ENCODE results near the gene PUSL1. TPM values are rescaled to one million over a fixed set of nuclear protein-coding genes. Genes with fewer than 3 reads are reported as not detected.
A peak's percentile ranks its signal among the peaks of the same experiment; 100 is the strongest.

PUSL1 gene
- total RNA-seq, 2 experiments from 2014 or later = 24.0 to 26.2 TPM

DNA sequence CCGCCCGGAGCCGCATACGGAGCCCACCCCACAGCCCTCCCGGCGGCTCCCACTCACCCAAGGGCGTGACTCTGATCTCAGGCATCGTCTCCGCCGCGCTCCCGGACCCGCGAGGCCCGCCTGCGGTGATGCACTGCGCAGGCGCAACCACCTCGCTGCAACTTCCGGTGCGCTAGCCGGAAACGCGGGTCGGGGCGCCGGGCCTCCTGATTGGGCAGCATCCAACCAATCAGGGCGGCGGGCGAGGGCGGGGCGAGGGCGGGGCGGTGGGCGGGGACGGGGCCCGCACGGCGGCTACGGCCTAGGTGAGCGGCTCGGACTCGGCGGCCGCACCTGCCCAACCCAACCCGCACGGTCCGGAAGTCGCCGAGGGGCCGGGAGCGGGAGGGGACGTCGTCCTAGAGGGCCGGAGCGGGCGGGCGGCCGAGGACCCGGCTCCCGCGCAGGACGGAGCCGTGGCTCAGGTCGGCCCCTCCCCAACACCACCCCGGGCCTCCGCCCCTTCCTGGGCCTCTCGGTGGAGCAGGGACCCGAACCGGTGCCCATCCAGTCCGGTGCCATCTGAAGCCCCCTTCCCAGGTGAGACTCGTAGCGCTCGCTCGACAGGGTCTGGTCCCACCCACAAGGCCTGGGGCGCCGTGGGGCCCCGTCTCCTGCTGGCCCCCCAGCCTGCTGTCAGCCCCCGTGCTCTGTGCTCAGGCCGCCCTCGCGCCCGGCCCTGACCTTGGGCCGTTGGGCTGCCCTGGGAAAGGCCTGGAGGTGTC lies 16.3 kb downstream of the PUSL1 start, which contains the start of the genes CPTP and INTS11:
TSS of gene CPTP (plus strand) at position 279 of the 764 bp plus-strand sequence. CDS start 2,109 bp downstream, outside the sequence.
TSS of gene INTS11 (minus strand) at position 137 of the 764 bp plus-strand sequence. CDS start at position 85, 52 bp downstream.
- peak within 1 kb of the TSS; percentile 93 for H3K27ac Mint-ChIP-seq
- ATAC-seq (peak; percentile 88), DNase-seq (peak; percentile 97)
- no peaks in the 10 kb centered on the region for H3K9me3 Mint-ChIP-seq (ENCODE audit: insufficient read depth)
- peaks cover 8% of the 10 kb centered on the region for H3K36me3 Mint-ChIP-seq (ENCODE audit: low read depth)
- peak within 1 kb of the TSS; percentile 87 for H3K4me3 Mint-ChIP-seq
- CTCF ChIA-PET = no interaction called here
- POLR2A ChIA-PET = interaction anchor here (0.6 kb wide), 1 partner anchor 378 kb away, joined by 3 read pairs; no protein-coding TSS in a partner anchor
- peaks cover 38% of the 10 kb centered on the region for H3K4me1 Mint-ChIP-seq (ENCODE audit: low read depth)
- no peaks in the 10 kb centered on the region for H3K27me3 Mint-ChIP-seq (ENCODE audit: low read depth)

DNA sequence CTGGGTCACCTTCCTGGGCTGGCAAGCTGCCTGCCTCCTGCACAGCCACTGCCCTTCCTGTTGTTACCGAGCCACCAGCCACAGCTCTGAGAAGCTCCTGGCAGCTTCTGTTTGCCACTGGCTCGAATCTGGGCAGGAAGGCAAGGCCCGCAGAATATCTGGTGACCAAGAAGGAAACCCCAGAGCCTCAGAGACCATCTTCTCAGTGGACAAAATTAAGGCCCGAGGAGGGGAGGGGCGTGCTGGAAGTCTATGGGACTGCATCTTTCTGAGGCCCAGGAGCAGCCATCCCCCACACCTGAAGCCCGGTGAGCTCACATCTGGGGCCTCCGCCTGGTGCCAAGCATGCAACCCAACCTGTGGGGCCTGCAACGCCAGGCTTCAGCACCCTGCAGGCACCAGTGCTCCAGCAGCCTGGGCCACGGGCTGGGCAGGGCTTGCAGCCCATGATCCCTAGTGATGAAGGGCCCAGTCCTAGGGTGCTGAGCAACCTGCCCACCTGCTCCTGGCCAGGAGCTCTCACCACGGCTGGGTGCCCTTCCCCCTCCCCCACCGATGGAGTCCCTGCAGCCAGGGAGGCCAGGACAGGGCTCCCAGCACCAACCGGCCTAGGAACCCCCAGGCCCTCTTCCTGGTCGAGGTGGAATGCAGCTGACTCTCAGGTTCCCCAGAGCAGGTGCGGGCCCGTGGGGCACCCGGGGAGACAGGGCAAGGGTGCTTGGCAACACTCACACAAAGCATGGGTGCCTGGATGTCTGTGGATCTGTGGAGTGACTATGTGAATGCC lies 17.1 kb downstream of the PUSL1 start:
- Mint-ChIP-seq H3K36me3 (ENCODE audit: low read depth) (peaks cover 11% of the 10 kb centered on the region), H3K27ac (peak overlapping the region; percentile 80), H3K27me3 (ENCODE audit: low read depth) (no peaks in the 10 kb centered on the region), H3K9me3 (ENCODE audit: insufficient read depth) (no peaks in the 10 kb centered on the region), H3K4me3 (peak overlapping the region; percentile 76), H3K4me1 (ENCODE audit: low read depth) (peaks cover 38% of the 10 kb centered on the region)
- POLR2A ChIA-PET = interaction anchor here (0.5 to 0.6 kb wide), 2 partner anchors 47 to 379 kb away, joined by 3 read pairs; no protein-coding TSS in a partner anchor
- CTCF ChIA-PET = no interaction called here
- DNase-seq (no peak), ATAC-seq (no peak)

DNA sequence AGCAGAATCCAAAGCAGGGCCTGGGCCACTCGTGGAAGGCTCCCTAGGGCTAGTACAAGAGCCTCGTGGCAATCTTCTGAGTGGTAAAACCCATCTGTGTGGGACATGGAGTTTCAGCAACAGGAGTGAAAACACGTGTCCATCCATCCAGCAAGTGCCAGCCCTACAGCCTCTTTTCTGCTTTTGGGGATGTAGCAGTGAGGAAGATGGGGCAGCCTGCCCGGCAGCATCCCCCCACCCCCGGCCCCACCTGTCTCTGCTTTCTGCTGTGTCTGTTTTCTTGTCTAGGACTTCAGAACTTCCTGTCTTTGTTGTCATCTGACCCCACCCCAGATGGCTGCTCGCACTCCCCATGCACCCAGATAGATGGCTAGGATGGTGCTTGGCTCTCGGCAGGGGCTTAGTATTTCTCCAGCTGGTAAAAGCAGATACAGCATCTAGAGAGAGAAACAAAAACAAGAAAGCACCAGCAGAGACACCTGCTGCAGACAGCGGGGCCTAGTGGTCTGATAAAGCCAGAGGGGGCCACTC lies 17.7 kb downstream of the PUSL1 start:
- POLR2A ChIA-PET = interaction anchor here (0.5 kb wide), 2 partner anchors 48 to 108 kb away, joined by 3 read pairs; no protein-coding TSS in a partner anchor
- Mint-ChIP-seq H3K27ac (peak overlapping the region; percentile 80), H3K4me1 (ENCODE audit: low read depth) (peaks cover 38% of the 10 kb centered on the region), H3K36me3 (ENCODE audit: low read depth) (peaks cover 11% of the 10 kb centered on the region), H3K9me3 (ENCODE audit: insufficient read depth) (no peaks in the 10 kb centered on the region), H3K4me3 (peak overlapping the region; percentile 76), H3K27me3 (ENCODE audit: low read depth) (no peaks in the 10 kb centered on the region)
- CTCF ChIA-PET = no interaction called here
- ATAC-seq (no peak), DNase-seq (no peak)

DNA sequence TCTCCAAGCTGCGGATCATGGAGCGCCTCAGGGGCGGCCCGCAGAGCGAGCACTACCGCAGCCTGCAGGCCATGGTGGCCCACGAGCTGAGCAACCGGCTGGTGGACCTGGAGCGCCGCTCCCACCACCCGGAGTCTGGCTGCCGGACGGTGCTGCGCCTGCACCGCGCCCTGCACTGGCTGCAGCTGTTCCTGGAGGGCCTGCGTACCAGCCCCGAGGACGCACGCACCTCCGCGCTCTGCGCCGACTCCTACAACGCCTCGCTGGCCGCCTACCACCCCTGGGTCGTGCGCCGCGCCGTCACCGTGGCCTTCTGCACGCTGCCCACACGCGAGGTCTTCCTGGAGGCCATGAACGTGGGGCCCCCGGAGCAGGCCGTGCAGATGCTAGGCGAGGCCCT lies 18.9 kb downstream of the PUSL1 start:
- H3K9me3 Mint-ChIP-seq (ENCODE audit: insufficient read depth) = no peaks in the 10 kb centered on the region
- DNase-seq = no peak
- peaks cover 28% of the 10 kb centered on the region for H3K4me1 Mint-ChIP-seq (ENCODE audit: low read depth)
- peaks cover 9% of the 10 kb centered on the region for H3K36me3 Mint-ChIP-seq (ENCODE audit: low read depth)
- no peak for ATAC-seq
- H3K27ac Mint-ChIP-seq = no peak overlapping the region
- no peaks in the 10 kb centered on the region for H3K27me3 Mint-ChIP-seq (ENCODE audit: low read depth)
- CTCF ChIA-PET = no interaction called here
- POLR2A ChIA-PET = interaction anchor here (0.6 kb wide), 1 partner anchor 45 kb away, joined by 3 read pairs; no protein-coding TSS in a partner anchor
- peak overlapping the region; percentile 18 for H3K4me3 Mint-ChIP-seq

DNA sequence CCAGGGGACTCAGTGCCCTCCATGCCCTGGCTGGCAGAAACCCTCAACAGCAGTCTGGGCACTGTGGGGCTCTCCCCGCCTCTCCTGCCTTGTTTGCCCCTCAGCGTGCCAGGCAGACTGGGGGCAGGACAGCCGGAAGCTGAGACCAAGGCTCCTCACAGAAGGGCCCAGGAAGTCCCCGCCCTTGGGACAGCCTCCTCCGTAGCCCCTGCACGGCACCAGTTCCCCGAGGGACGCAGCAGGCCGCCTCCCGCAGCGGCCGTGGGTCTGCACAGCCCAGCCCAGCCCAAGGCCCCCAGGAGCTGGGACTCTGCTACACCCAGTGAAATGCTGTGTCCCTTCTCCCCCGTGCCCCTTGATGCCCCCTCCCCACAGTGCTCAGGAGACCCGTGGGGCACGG lies 19.9 kb downstream of the PUSL1 start:
- H3K27ac Mint-ChIP-seq = no peak overlapping the region
- POLR2A ChIA-PET = no interaction called here

DNA sequence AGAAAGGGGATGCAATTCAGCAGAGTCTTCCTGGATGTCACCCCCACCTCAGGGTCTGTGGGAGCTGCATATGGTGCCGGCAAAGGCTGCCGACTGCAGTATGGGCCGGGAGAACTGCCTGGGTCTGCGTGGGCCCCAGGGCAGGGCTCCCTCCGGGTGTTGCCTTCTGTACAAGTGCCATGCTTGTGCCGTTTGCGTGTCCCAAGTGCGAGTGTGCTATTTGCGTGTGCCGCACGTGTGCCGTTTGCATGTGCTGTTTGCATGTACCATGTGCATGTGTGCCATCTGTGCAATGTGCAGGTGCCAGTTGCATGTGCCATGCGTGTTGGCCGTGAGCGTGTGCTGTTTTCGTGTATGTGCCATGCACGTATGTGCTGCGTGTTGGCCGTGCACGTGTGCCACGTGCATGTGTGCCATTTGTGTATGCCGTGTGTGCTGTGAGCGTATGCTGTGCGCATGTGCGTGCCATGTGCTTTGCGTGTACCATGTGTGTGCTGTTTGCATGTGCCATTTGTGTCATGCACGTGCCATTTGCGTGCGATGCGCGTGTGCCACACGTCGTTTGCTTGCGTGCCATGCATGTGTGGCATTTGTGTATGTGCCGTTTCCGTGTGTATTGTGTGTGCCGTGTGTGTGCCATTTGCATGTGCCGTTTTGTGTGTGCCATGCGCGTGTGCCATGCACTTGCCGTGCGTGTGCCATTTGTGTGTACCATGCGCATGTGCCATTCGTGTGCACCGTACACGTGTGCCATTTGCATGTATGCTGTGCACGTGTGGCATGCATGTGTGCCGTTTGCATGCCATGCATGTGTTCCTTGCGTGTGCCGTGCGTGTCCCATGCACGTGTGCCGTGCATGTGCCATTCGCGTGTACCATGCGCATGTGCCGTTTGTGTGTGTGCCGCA lies 21.2 kb downstream of the PUSL1 start:
- Mint-ChIP-seq H3K36me3 (ENCODE audit: low read depth) (peaks cover 5% of the 10 kb centered on the region), H3K9me3 (ENCODE audit: insufficient read depth) (no peaks in the 10 kb centered on the region), H3K4me3 (no peak overlapping the region), H3K4me1 (ENCODE audit: low read depth) (peaks cover 16% of the 10 kb centered on the region), H3K27ac (no peak overlapping the region), H3K27me3 (ENCODE audit: low read depth) (no peaks in the 10 kb centered on the region)
- DNase-seq (no peak), ATAC-seq (no peak)
- CTCF ChIA-PET = no interaction called here
- POLR2A ChIA-PET = no interaction called here

More for the DNA sequence above, 19.9 kb downstream of the PUSL1 start:
- no peak for ATAC-seq
- Mint-ChIP-seq H3K27me3 (ENCODE audit: low read depth) (no peaks in the 10 kb centered on the region), H3K4me3 (no peak overlapping the region), H3K4me1 (ENCODE audit: low read depth) (peaks cover 21% of the 10 kb centered on the region), H3K36me3 (ENCODE audit: low read depth) (peaks cover 9% of the 10 kb centered on the region), H3K9me3 (ENCODE audit: insufficient read depth) (no peaks in the 10 kb centered on the region)
- no peak for DNase-seq
- CTCF ChIA-PET = no interaction called here

DNA sequence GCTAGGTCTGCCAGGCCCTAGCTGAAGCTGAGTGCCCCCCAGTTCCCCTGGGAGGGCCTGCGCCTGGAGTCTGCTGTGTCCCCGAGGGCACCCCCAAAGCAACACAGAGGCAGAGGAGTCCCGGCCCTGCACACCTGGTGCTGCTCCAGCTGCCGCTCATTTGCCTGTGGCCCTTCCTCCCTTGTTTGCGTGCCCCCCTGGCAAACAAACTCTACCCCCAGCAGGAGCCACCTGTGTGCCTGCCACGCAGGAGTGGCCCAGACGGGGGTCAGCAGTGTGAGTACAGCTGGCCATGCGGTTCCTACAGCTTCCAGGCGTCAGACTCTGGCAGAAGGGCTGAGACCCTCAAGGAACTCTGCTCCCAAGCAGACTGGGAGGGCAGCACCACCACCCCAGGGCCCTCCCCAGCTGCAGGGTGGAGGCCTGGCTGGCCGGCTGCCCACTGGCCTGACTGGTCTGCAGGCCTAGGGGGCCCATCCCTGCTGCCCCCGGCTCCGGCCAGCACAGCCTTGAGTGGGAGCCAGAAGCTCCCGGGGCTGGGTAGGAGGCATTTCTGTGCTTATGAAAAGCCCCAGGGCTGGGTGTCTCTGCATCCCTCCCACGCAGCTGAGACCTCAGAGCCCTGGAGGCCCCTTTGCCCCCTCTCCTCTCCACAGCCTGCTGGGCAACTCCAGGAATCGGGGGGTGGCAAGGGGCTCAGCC lies 22.1 kb downstream of the PUSL1 start:
- no peaks in the 10 kb centered on the region for H3K27me3 Mint-ChIP-seq (ENCODE audit: low read depth)
- no peak overlapping the region for H3K27ac Mint-ChIP-seq
- POLR2A ChIA-PET = no interaction called here
- no peak for DNase-seq
- no peaks in the 10 kb centered on the region for H3K9me3 Mint-ChIP-seq (ENCODE audit: insufficient read depth)
- ATAC-seq = no peak
- CTCF ChIA-PET = interaction anchor here (1.1 kb wide), 1 partner anchor 42 kb away, joined by 4 read pairs; no protein-coding TSS in a partner anchor
- H3K4me3 Mint-ChIP-seq = no peak overlapping the region
- peaks cover 13% of the 10 kb centered on the region for H3K4me1 Mint-ChIP-seq (ENCODE audit: low read depth)
- H3K36me3 Mint-ChIP-seq (ENCODE audit: low read depth) = peaks cover 5% of the 10 kb centered on the region

DNA sequence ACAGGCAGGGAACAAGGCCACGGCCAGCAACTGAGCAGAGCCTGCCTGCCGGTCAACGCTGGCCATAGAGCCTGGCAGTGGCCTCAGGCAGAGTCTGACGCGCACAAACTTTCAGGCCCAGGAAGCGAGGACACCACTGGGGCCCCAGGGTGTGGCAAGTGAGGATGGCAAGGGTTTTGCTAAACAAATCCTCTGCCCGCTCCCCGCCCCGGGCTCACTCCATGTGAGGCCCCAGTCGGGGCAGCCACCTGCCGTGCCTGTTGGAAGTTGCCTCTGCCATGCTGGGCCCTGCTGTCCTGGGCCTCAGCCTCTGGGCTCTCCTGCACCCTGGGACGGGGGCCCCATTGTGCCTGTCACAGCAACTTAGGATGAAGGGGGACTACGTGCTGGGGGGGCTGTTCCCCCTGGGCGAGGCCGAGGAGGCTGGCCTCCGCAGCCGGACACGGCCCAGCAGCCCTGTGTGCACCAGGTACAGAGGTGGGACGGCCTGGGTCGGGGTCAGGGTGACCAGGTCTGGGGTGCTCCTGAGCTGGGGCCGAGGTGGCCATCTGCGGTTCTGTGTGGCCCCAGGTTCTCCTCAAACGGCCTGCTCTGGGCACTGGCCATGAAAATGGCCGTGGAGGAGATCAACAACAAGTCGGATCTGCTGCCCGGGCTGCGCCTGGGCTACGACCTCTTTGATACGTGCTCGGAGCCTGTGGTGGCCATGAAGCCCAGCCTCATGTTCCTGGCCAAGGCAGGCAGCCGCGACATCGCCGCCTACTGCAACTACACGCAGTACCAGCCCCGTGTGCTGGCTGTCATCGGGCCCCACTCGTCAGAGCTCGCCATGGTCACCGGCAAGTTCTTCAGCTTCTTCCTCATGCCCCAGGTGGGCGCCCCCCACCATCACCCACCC lies 22.9 kb downstream of the PUSL1 start, which contains the start of gene TAS1R3:
TSS of gene TAS1R3 (plus strand) at position 213 of the 898 bp plus-strand sequence. CDS start at position 279, 66 bp downstream.
- Mint-ChIP-seq H3K27me3 (ENCODE audit: low read depth) (no peaks in the 10 kb centered on the region), H3K9me3 (ENCODE audit: insufficient read depth) (no peaks in the 10 kb centered on the region), H3K4me1 (ENCODE audit: low read depth) (peaks cover 5% of the 10 kb centered on the region), H3K27ac (no peak within 1 kb of the TSS), H3K4me3 (no peak within 1 kb of the TSS), H3K36me3 (ENCODE audit: low read depth) (peaks cover 5% of the 10 kb centered on the region)
- ATAC-seq (no peak), DNase-seq (no peak)
- ChIA-PET POLR2A (no interaction called here), CTCF (interaction anchor here (1.1 kb wide), 1 partner anchor 41 kb away, joined by 4 read pairs; no protein-coding TSS in a partner anchor)

DNA sequence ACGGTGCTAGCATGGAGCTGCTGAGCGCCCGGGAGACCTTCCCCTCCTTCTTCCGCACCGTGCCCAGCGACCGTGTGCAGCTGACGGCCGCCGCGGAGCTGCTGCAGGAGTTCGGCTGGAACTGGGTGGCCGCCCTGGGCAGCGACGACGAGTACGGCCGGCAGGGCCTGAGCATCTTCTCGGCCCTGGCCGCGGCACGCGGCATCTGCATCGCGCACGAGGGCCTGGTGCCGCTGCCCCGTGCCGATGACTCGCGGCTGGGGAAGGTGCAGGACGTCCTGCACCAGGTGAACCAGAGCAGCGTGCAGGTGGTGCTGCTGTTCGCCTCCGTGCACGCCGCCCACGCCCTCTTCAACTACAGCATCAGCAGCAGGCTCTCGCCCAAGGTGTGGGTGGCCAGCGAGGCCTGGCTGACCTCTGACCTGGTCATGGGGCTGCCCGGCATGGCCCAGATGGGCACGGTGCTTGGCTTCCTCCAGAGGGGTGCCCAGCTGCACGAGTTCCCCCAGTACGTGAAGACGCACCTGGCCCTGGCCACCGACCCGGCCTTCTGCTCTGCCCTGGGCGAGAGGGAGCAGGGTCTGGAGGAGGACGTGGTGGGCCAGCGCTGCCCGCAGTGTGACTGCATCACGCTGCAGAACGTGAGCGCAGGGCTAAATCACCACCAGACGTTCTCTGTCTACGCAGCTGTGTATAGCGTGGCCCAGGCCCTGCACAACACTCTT lies 23.8 kb downstream of the PUSL1 start:
- H3K27me3 Mint-ChIP-seq (ENCODE audit: low read depth) = no peaks in the 10 kb centered on the region
- no peak for ATAC-seq
- H3K4me1 Mint-ChIP-seq (ENCODE audit: low read depth) = no peaks in the 10 kb centered on the region
- ChIA-PET CTCF (interaction anchor here (1.1 kb wide), 1 partner anchor 40 kb away, joined by 4 read pairs; no protein-coding TSS in a partner anchor), POLR2A (no interaction called here)
- H3K4me3 Mint-ChIP-seq = no peak overlapping the region
- DNase-seq = no peak
- no peaks in the 10 kb centered on the region for H3K9me3 Mint-ChIP-seq (ENCODE audit: insufficient read depth)
- no peak overlapping the region for H3K27ac Mint-ChIP-seq
- H3K36me3 Mint-ChIP-seq (ENCODE audit: low read depth) = peaks cover 5% of the 10 kb centered on the region

All from activated CD8-positive, alpha-beta T cell treated with anti-CD3 and anti-CD28 coated beads, Interleukin-2, amount 10 ng/mL, durations not matched to agents 7 days and 5 days (primary cell).